Rectal smooth muscle tissue (tissue), 1 donor: Measurements from ENCODE around the gene TMEM116.
"Not testable (repeated sequence)": the region's sequence is repeated elsewhere in the genome, so short reads cannot be mapped to it uniquely, and the experiment has no call there.

ENCODE experiments used
- H3K27ac ChIP-seq: one replicate; pipeline ENCODE4 v1.7.0; 2013; ENCODE audit warnings: low read depth, low read length, inconsistent platforms
- H3K27me3 ChIP-seq: one replicate; pipeline ENCODE4 v1.7.0; 2013; ENCODE audit warnings: low read length; ENCODE audit not compliant: control insufficient read depth, insufficient read depth
- H3K36me3 ChIP-seq: one replicate; pipeline ENCODE4 v1.7.0; 2013; ENCODE audit warnings: low read length; ENCODE audit not compliant: control insufficient read depth, insufficient read depth
- H3K4me1 ChIP-seq: one replicate; pipeline ENCODE4 v1.7.0; 2013; ENCODE audit warnings: low read length; ENCODE audit not compliant: control insufficient read depth, insufficient read depth
- H3K4me3 ChIP-seq: one replicate; pipeline ENCODE4 v1.7.0; 2013; ENCODE audit warnings: low read length
- H3K9ac ChIP-seq: one replicate; pipeline ENCODE4 v1.7.0; 2013; ENCODE audit warnings: low read length

TMEM116 gene

DNA sequence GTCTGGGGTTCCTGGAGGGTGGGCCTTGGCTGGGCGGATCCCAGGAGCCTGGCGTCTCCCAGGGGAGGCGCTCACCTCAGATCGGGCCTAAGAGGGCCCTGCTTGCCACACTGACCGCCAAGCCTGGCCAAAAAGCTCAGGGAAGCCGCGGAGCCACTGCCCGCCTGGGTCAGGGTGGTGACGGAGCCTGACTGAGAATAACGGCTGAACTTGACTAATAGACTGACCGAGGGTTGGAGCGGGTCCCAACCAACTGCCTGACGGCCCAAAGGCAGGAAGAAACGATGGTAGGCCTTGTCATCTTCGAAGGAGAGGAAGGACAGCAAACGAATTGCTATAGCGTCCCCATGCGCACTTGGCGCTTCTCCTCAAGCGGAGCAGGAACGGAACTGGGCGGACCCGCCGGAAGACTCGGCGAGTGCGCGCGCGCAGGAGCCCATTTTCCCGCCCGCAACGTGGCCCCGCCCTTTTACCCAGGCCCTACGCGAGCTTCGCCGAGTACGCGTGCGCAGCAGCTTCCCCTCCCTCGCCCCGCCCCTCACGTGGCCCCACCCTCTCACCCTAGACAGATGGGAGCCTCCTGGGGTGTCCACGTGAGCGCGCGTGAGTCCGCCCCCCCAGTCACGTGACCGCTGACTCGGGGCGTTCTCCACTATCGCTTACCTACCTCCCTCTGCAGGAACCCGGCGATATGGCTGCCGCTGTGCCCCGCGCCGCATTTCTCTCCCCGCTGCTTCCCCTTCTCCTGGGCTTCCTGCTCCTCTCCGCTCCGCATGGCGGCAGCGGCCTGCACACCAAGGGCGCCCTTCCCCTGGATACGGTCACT is at the start of gene TMEM116, which contains the start of gene ERP29:
Gene TMEM116, minus strand, starts transcription at position 391 of the 826 bp plus-strand sequence. CDS start 7,895 bp downstream, outside the sequence.
Gene ERP29, plus strand, starts transcription at position 652 of the 826 bp plus-strand sequence. Its CDS starts 40 bp downstream, at position 692.
- Histone ChIP-seq H3K27ac (peak within 1 kb of the TSS; percentile 96), H3K4me3 (peak within 1 kb of the TSS; percentile 96), H3K9ac (peak within 1 kb of the TSS; percentile 87), H3K36me3 (peaks cover 6% of the 10 kb centered on the region), H3K4me1 (peaks cover 15% of the 10 kb centered on the region), H3K27me3 (no peaks in the 10 kb centered on the region)

DNA sequence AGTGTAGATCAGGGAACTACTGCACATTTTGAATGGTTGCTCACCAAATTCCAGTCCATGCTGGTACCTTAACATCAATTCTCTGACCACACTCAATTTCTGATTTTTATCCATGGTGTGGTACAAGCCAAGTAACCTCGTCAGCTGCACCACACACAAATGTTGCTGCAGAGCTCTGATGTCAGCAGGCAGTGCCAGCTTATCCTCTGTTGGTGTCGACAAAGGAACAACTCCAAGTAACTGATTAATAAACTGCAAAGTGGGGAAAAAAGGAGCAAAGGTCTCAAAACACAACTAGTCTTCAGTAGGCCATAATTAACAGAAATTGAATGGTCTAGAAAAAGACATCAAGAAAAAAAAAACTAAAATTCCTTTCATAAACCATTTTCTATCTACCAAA is 48.2 kb upstream of the TMEM116 start:
- H3K4me1 ChIP-seq, result no peaks in the 10 kb centered on the region
- no peak overlapping the region for H3K4me3 ChIP-seq
- no peak overlapping the region for H3K9ac ChIP-seq
- H3K27ac ChIP-seq, result no peak overlapping the region
- no peaks in the 10 kb centered on the region for H3K27me3 ChIP-seq
- peaks cover 18% of the 10 kb centered on the region for H3K36me3 ChIP-seq

GRCh38 chr12:112049351-112049750 is 36.4 kb upstream of the TMEM116 start:
- no peak overlapping the region for H3K9ac ChIP-seq
- H3K27me3 ChIP-seq, result no peaks in the 10 kb centered on the region
- H3K4me1 ChIP-seq, result peaks cover 8% of the 10 kb centered on the region
- no peak overlapping the region for H3K4me3 ChIP-seq
- H3K27ac ChIP-seq, result no peak overlapping the region
- peaks cover 18% of the 10 kb centered on the region for H3K36me3 ChIP-seq

DNA sequence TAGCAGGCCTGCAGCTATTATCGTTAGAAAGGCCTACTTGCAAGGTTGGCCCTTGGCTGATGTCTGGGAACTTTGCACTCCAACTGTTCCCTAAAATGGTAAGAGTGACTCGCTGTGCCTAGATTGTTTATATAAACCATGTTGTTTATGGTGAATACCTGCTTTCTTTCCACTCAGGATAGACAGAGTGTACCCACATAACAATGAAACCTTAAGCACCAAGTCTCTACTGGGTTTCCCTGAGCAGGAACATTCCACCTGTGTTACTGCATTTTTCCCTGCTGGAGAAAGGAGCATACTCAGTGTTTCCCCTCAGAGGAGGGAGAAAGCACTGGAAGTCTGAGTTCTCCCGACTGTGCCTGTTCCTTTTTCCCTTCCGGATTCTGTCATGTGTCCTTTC is 33.0 kb upstream of the TMEM116 start:
- H3K4me3 ChIP-seq, result no peak overlapping the region
- peak overlapping the region; percentile 89 for H3K27ac ChIP-seq
- H3K4me1 ChIP-seq, result peaks cover 8% of the 10 kb centered on the region
- peaks cover 10% of the 10 kb centered on the region for H3K36me3 ChIP-seq
- no peaks in the 10 kb centered on the region for H3K27me3 ChIP-seq
- H3K9ac ChIP-seq, result no peak overlapping the region

DNA sequence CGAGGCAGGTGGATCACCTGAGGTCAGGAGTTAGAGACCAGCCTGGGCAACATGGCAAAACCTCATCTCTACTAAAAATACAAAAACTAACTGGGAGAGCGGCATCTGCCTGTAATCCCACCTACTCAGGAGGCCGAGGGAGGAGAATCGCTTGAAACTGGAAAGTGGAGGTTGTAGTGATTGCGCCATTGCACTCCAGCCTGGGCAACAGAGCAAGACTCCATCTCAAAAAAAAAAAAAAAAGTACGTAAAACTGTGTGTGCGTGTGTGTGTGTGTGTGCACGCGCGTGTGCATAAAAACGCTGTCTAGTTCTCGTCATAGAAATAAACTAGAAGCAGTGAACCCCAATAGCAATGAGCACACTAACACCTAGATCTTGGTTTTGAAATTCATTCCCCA is 23.6 kb upstream of the TMEM116 start:
- H3K36me3 ChIP-seq, result not testable (repeated sequence)

GRCh38 chr12:112035219-112035785 is 22.3 kb upstream of the TMEM116 start:
- Histone ChIP-seq H3K27ac (no peak overlapping the region), H3K4me3 (no peak overlapping the region), H3K36me3 (peaks cover 10% of the 10 kb centered on the region), H3K27me3 (no peaks in the 10 kb centered on the region), H3K4me1 (no peaks in the 10 kb centered on the region), H3K9ac (no peak overlapping the region)

More for the DNA sequence above, 23.6 kb upstream of the TMEM116 start:
- not testable (repeated sequence) for H3K27me3 ChIP-seq, H3K9ac ChIP-seq, H3K27ac ChIP-seq, H3K4me3 ChIP-seq, H3K4me1 ChIP-seq

DNA sequence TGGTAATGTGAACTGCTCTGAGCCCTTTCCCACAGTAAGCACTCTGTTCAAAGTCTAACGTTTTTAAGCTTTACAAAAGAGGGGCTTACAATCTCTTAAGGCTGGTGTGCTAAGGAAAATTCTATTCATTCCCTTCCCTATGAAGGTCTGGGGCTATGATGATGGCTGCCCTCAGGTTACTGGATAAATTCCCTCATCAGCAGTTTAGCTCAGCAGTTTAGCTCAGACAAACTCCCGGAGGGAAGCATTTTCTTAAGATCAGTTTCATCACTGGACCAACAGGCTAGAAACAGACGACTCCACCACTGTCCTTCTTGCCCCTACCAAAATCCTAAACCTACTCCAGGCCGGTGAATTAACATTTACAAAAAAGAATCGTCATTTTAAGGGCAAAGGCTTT is 19.3 kb upstream of the TMEM116 start:
- no peaks in the 10 kb centered on the region for H3K4me1 ChIP-seq

DNA sequence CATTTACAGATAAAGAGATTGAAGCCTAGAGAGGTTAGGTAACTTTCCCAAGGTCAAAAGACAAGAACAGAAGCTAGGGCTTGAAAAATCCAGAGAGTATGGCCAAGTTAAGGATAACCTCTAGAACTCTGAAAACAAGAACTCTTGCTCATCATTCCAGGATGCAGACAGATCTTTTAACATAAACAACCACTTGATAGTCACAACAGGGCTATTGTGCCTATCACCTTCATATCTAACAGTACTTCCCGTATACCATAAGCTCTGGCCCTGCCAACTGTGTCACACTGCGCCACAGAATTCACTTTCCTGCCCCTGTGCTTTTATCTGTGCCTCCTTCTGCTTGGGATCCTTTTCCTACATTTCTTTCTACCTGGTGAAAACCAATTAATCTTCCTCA is 18.5 kb upstream of the TMEM116 start:
- peaks cover 12% of the 10 kb centered on the region for H3K36me3 ChIP-seq
- no peak overlapping the region for H3K9ac ChIP-seq
- no peak overlapping the region for H3K27ac ChIP-seq

More for the DNA sequence above, 19.3 kb upstream of the TMEM116 start:
- H3K27me3 ChIP-seq, result no peaks in the 10 kb centered on the region
- H3K36me3 ChIP-seq, result peaks cover 12% of the 10 kb centered on the region
- H3K27ac ChIP-seq, result no peak overlapping the region
- H3K9ac ChIP-seq, result no peak overlapping the region
- no peak overlapping the region for H3K4me3 ChIP-seq

DNA sequence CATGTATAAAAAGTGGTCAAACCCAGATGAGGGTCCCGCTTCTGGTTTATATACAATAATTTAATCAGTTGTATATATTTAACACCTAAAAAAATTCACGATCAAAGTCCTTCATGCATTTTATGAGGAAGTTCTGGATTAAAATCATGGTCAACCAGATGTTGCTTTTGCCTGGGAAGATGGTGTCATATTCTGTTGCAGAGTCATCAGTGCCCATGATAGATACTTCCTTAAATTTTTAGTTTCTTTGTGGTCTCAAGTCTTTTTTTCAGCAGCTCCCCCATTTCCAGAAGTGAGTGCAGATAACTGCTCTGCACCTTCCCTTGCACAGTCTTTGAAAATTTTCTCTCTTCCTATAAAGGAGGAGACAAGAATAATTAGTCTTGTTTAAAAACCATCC is 16.3 kb upstream of the TMEM116 start:
- Histone ChIP-seq H3K4me1 (no peaks in the 10 kb centered on the region), H3K9ac (no peak overlapping the region), H3K36me3 (peaks cover 12% of the 10 kb centered on the region)

More for the DNA sequence above, 18.5 kb upstream of the TMEM116 start:
- no peak overlapping the region for H3K4me3 ChIP-seq
- no peaks in the 10 kb centered on the region for H3K4me1 ChIP-seq
- no peaks in the 10 kb centered on the region for H3K27me3 ChIP-seq

GRCh38 chr12:112025808-112026375 is 12.9 kb upstream of the TMEM116 start:
- H3K27ac ChIP-seq, result no peak overlapping the region
- H3K4me1 ChIP-seq, result no peaks in the 10 kb centered on the region
- no peak overlapping the region for H3K9ac ChIP-seq
- peaks cover 22% of the 10 kb centered on the region for H3K36me3 ChIP-seq
- no peak overlapping the region for H3K4me3 ChIP-seq
- no peaks in the 10 kb centered on the region for H3K27me3 ChIP-seq

More for the DNA sequence above, 16.3 kb upstream of the TMEM116 start:
- no peak overlapping the region for H3K4me3 ChIP-seq
- no peaks in the 10 kb centered on the region for H3K27me3 ChIP-seq
- H3K27ac ChIP-seq, result no peak overlapping the region

DNA sequence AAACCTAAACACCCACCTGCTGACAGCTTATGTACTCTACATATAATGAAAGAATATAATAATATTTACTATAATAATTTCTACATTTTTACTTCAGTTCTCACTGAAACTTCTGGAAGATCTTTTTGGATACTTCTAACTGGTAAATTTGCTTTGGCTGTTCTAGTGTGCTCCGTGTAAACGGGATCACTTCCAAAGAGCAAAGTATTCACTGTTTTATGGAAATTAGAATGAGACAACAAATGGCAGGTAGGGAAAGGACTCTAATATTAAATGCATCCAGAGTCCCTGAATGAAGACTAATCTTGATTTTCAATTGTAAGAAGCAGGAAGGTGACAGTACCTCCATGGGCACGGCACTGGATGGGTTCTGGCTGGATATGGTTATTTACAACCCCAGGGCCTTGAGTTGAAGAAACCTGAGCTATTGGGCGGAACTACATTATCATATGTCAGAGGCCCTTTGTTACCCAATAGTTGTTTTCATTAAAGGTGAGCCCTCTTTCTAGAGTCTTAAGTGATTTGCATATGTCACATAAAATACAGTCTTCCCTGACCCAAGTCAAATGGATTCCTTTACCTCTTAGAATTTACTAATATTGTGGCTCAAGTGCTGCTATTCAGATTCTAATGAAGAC is 10.9 kb upstream of the TMEM116 start:
- Histone ChIP-seq H3K27me3 (no peaks in the 10 kb centered on the region), H3K9ac (no peak overlapping the region), H3K4me3 (no peak overlapping the region), H3K27ac (no peak overlapping the region), H3K36me3 (peaks cover 17% of the 10 kb centered on the region), H3K4me1 (no peaks in the 10 kb centered on the region)
